Measurements from ENCODE around the gene MTA3. TPM values are rescaled to one million over a fixed set of nuclear protein-coding genes. Genes with fewer than 3 reads are reported as not detected.

Gene MTA3
- total and polyA plus RNA-seq, 2 of the 8 experiments (the other 6 are each of a cell fraction or from before 2014, with no cell fraction given): 125 to 184 TPM

DNA sequence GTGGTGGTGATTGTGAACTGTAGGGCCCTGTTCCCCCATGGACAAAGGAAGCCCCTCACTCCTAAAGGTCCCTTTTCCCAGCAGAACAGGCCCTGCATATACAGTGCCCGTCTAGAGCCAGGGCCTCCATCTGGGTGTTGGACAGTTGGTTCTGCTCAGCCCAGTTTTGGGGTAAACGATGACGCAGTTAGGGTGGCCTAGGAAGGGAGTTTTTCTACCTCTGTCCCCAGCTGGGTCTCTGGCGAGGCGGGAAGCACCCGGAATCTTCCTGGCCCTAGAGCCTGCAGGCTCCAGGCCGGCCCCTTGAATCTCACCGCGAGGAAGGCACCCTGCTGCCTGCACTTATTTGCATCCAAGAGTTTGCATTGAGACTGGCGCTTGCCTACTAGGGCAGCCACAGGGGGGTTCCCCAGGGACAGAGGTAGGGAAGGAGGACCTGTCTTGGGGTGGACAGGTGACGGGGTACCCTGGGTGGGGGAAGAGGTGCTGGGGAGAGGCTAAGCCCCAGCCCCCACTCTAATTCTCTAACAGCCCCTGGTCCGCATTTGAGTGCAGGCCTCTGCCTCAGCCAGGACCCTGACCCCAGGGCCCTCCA lies 529 bp upstream of the MTA3 start (continued):
- TF ChIP-seq, protein P1, sequence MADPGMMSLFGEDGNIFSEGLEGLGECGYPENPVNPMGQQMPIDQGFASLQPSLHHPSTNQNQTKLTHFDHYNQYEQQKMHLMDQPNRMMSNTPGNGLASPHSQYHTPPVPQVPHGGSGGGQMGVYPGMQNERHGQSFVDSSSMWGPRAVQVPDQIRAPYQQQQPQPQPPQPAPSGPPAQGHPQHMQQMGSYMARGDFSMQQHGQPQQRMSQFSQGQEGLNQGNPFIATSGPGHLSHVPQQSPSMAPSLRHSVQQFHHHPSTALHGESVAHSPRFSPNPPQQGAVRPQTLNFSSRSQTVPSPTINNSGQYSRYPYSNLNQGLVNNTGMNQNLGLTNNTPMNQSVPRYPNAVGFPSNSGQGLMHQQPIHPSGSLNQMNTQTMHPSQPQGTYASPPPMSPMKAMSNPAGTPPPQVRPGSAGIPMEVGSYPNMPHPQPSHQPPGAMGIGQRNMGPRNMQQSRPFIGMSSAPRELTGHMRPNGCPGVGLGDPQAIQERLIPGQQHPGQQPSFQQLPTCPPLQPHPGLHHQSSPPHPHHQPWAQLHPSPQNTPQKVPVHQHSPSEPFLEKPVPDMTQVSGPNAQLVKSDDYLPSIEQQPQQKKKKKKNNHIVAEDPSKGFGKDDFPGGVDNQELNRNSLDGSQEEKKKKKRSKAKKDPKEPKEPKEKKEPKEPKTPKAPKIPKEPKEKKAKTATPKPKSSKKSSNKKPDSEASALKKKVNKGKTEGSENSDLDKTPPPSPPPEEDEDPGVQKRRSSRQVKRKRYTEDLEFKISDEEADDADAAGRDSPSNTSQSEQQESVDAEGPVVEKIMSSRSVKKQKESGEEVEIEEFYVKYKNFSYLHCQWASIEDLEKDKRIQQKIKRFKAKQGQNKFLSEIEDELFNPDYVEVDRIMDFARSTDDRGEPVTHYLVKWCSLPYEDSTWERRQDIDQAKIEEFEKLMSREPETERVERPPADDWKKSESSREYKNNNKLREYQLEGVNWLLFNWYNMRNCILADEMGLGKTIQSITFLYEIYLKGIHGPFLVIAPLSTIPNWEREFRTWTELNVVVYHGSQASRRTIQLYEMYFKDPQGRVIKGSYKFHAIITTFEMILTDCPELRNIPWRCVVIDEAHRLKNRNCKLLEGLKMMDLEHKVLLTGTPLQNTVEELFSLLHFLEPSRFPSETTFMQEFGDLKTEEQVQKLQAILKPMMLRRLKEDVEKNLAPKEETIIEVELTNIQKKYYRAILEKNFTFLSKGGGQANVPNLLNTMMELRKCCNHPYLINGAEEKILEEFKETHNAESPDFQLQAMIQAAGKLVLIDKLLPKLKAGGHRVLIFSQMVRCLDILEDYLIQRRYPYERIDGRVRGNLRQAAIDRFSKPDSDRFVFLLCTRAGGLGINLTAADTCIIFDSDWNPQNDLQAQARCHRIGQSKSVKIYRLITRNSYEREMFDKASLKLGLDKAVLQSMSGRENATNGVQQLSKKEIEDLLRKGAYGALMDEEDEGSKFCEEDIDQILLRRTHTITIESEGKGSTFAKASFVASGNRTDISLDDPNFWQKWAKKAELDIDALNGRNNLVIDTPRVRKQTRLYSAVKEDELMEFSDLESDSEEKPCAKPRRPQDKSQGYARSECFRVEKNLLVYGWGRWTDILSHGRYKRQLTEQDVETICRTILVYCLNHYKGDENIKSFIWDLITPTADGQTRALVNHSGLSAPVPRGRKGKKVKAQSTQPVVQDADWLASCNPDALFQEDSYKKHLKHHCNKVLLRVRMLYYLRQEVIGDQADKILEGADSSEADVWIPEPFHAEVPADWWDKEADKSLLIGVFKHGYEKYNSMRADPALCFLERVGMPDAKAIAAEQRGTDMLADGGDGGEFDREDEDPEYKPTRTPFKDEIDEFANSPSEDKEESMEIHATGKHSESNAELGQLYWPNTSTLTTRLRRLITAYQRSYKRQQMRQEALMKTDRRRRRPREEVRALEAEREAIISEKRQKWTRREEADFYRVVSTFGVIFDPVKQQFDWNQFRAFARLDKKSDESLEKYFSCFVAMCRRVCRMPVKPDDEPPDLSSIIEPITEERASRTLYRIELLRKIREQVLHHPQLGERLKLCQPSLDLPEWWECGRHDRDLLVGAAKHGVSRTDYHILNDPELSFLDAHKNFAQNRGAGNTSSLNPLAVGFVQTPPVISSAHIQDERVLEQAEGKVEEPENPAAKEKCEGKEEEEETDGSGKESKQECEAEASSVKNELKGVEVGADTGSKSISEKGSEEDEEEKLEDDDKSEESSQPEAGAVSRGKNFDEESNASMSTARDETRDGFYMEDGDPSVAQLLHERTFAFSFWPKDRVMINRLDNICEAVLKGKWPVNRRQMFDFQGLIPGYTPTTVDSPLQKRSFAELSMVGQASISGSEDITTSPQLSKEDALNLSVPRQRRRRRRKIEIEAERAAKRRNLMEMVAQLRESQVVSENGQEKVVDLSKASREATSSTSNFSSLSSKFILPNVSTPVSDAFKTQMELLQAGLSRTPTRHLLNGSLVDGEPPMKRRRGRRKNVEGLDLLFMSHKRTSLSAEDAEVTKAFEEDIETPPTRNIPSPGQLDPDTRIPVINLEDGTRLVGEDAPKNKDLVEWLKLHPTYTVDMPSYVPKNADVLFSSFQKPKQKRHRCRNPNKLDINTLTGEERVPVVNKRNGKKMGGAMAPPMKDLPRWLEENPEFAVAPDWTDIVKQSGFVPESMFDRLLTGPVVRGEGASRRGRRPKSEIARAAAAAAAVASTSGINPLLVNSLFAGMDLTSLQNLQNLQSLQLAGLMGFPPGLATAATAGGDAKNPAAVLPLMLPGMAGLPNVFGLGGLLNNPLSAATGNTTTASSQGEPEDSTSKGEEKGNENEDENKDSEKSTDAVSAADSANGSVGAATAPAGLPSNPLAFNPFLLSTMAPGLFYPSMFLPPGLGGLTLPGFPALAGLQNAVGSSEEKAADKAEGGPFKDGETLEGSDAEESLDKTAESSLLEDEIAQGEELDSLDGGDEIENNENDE (IDR thresholded peaks at IDR 0.05; ENCODE audit: insufficient replicate concordance, low read length): no peak
- TF ChIP-seq EGR1 (IDR thresholded peaks at IDR 0.05; ENCODE audit: borderline replicate concordance, low read depth, low read length) (no peak), TAF7 (optimal IDR thresholded peaks at IDR 0.05; ENCODE audit: borderline replicate concordance, low read depth, low read length) (peak; percentile 55), CTBP2 (IDR thresholded peaks at IDR 0.05; ENCODE audit: borderline replicate concordance, insufficient read depth, insufficient read length, low read length) (peak; percentile 93), NANOG (IDR thresholded peaks at IDR 0.05; ENCODE audit: insufficient read depth, low read depth, low read length, poor library complexity, severe bottlenecking) (peak; percentile 71), SIX5 (IDR thresholded peaks at IDR 0.05; ENCODE audit: low read depth, low read length) (no peak), ZNF274 (IDR thresholded peaks at IDR 0.05; ENCODE audit: borderline replicate concordance, extremely low read depth, low read length) (no peak), SP4 (IDR thresholded peaks at IDR 0.05; ENCODE audit: low read length) (no peak), RBBP5 (IDR thresholded peaks at IDR 0.05; ENCODE audit: borderline replicate concordance, low read depth, low read length) (no peak), CBX5 (IDR thresholded peaks at IDR 0.05; ENCODE audit: low read depth, low read length) (no peak)

Measured in H1 (cell line).